Measurements from ENCODE around the gene IGFLR1.

The IGFLR1 gene

GRCh38 chr19:35742121-35742724 is at the start of gene IGFLR1:
TSS of gene IGFLR1 (minus strand) at chr19:35742452. CDS start at chr19:35741180, 1,272 bp downstream.
- peak in 9 of 56 donors; percentile 3 to 50 (median 14) for DNase-seq

GRCh38 chr19:35791814-35792279 is 49.6 kb upstream of the IGFLR1 start:
- DNase-seq = no peak

- no peak for DNase-seq
Observed at GRCh38 chr19:35790981-35791813, 48.9 kb upstream of the IGFLR1 start.

DNA sequence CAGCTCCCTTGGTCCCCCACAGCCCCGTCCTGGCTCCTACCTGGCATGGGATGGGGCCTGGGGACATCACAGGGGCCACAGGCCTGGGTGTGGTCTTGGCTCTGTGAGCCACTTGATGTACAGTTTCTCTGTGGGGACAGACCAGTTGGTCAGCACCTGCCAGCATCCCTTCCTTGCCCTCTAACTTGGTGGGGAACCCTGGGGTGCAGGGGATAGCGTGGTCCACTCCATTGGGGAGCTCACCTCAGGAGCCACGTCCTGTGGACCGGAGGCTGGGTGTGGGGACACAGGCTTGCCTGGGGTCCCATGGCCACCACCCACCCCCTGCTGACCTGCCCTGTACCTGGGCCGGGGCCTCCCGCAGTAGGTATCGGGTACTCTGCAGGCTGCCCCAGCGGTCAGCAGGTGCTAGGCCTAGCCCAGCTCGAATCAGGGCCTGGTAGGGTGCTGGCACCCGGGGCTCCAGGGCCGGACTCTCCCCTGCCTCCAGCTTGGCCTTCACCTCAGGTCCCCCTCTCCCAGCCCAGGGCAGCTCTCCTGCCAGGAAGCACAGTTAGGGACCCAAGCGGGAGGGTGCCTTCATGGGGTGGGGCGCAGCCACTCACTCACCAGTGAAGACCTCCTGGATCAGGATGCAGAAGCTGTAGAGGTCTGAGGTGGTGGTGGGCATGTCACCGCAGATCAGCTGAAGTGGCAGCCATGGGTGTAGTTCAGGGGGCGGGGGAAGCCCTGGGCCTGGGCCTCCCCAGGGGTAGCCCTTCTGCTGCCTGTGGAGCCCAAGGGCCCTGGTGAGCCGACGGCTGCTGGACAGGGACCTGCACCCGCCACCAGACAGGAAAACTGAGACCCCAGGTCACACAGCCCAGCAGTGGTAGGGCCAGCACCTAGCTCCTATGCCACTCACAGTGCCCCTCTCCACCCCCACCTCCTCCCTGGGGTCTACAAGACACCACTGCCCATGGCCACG is 48.0 kb upstream of the IGFLR1 start:
- DNase-seq = no peak

GRCh38 chr19:35789195-35789977 is 47.1 kb upstream of the IGFLR1 start:
- no peak for DNase-seq

- no peak for DNase-seq
Observed at GRCh38 chr19:35788205-35788960, 46.1 kb upstream of the IGFLR1 start.

DNA sequence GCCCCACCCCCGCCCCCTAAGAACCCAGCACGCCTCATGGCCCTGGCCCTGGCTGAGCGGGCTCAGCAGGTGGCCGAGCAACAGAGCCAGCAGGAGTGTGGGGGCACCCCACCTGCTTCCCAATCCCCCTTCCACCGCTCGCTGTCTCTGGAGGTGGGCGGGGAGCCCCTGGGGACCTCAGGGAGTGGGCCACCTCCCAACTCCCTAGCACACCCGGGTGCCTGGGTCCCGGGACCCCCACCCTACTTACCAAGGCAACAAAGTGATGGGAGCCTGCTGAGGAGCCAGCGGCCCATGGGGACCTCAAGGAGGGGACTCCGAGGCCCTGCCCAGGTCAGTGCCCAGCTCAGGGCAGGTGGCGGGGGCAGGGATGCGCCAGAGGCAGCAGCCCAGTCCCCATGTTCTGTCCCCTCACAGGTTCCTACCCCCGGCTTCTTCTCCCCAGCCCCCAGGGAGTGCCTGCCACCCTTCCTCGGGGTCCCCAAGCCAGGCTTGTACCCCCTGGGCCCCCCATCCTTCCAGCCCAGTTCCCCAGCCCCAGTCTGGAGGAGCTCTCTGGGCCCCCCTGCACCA is 45.1 kb upstream of the IGFLR1 start:
- no peak for DNase-seq

GRCh38 chr19:35786299-35787160 is 44.3 kb upstream of the IGFLR1 start:
- no peak for DNase-seq

DNA sequence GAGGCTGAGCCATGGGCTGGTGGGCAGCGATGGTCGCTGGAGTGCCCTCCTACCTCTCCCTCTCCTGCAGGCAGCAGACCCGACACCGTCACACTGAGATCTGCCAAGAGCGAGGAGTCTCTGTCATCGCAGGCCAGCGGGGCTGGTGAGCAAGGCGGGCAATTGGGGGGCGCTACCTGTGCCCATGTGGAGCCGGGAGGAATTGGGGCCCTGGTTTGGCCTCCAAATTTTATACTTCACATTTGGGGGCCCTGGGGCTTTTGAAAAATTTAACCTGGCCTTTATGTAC is 43.0 kb upstream of the IGFLR1 start:
- no peak for DNase-seq

DNA sequence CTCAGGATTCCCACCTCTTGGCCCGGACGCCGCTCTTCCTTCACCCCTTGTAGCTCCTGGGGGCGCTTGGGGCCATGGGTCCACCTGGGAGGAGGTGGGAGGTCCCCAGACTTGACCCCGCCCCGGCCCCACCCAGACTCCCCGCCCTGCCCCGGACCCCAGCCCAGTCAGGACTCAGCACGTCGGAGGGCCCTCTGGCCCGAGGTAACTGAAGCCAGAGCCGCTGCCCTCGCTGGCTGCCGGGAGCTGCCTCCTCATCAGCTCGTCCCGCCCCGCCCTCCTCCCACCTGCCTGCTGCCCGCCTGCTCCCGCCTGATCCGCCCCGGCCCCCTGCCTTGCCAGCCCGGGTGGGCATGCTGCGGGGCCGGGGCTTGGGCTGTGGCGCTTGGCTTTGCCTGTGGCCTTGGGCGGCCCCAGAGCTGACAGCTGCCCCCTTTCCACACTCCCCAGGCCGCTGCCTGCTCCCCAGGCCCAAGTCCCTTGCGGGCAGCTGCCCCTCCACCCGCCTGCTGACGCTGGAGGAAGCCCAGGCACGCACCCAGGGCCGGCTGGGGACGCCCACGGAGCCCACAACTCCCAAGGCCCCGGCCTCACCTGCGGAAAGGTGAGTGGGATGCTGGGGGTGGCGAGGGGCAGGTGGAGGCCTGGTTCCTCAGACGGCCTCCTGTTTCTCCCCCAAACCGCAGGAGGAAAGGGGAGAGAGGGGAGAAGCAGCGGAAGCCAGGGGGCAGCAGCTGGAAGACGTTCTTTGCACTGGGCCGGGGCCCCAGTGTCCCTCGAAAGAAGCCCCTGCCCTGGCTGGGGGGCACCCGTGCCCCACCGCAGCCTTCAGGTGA is 42.5 kb upstream of the IGFLR1 start:
- DNase-seq = no peak

- no peak for DNase-seq
Observed at GRCh38 chr19:35783469-35784434, 41.5 kb upstream of the IGFLR1 start.

DNA sequence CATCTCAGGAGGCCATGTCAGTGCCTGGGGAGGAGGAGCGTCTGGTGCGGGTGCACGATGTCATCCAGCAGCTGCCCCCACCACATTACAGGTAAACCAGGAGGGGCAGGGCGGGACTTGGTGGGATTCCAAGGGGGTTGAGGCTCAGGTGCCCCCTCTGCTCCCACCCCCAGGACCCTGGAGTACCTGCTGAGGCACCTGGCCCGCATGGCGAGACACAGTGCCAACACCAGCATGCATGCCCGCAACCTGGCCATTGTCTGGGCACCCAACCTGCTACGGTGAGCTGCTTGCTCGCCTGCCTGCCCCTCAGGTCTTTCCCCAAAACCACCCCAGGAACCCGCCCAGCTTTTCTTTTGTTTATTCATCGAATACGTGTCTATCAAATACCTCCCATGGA is 40.3 kb upstream of the IGFLR1 start:
- DNase-seq = no peak

GRCh38 chr19:35781650-35782049 is 39.4 kb upstream of the IGFLR1 start:
- DNase-seq = no peak

DNA sequence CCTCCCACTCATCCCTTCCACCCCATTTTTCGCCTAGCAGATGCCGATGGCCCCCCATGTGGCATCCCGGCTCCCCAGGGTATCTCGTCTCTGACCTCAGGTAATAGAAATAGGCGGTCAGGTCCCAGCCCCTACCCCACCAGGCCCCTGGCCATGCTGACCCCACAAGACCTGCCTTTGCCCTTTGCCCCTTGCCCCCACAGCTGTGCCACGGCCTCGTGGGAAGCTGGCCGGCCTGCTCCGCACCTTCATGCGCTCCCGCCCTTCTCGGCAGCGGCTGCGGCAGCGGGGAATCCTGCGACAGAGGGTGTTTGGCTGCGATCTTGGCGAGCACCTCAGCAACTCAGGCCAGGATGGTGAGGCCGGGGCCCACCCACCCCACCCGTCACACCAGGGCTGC is 38.5 kb upstream of the IGFLR1 start:
- DNase-seq = no peak

- no peak for DNase-seq
Observed at GRCh38 chr19:35780058-35780457, 37.8 kb upstream of the IGFLR1 start.

DNA sequence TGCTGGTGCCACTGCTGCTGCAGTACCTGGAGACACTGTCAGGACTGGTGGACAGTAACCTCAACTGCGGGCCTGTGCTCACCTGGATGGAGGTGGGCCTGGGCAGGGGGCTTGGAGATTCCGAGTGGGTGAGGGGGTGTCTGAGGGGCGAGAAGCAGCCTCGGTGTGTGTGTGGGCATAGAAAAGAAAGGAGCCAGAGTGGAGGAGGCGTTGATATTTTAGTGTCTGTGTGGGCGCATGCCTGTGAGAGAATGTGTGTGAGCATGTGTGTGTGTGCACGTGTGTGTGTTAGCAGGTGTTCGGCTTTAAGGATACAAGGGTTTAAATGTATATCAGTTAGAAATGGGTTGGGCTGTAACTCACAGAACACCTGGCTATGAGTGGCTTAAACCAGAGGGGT is 36.8 kb upstream of the IGFLR1 start:
- DNase-seq = no peak

GRCh38 chr19:35777961-35778360 is 35.7 kb upstream of the IGFLR1 start:
- DNase-seq = no peak
